Fibroblast of mammary gland (primary cell): ENCODE measurements around the gene WWOX.

ENCODE experiments used
- DNase-seq: peaks from one replicate; pipeline ENCODE4 v3.0.0-alpha.2; 2010; ENCODE audit warnings: low read depth
- H3K4me3 ChIP-seq: 2 replicates; pipeline ENCODE4 v1.5.1; 2011; ENCODE audit warnings: low read depth, mild to moderate bottlenecking, low read length, moderate library complexity; ENCODE audit not compliant: control insufficient read depth
- TF ChIP-seq, protein P1 (sequence below): conservative IDR thresholded peaks from 2 replicates; pipeline ENCODE4 v1.5.1; 2011; ENCODE audit warnings: low read depth, low read length, inconsistent platforms; ENCODE audit not compliant: control insufficient read depth, insufficient read depth

Gene WWOX

GRCh38 chr16:78216166-78216745 lies 116.8 kb downstream of the WWOX start:
- TF ChIP-seq, protein P1, sequence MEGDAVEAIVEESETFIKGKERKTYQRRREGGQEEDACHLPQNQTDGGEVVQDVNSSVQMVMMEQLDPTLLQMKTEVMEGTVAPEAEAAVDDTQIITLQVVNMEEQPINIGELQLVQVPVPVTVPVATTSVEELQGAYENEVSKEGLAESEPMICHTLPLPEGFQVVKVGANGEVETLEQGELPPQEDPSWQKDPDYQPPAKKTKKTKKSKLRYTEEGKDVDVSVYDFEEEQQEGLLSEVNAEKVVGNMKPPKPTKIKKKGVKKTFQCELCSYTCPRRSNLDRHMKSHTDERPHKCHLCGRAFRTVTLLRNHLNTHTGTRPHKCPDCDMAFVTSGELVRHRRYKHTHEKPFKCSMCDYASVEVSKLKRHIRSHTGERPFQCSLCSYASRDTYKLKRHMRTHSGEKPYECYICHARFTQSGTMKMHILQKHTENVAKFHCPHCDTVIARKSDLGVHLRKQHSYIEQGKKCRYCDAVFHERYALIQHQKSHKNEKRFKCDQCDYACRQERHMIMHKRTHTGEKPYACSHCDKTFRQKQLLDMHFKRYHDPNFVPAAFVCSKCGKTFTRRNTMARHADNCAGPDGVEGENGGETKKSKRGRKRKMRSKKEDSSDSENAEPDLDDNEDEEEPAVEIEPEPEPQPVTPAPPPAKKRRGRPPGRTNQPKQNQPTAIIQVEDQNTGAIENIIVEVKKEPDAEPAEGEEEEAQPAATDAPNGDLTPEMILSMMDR = no peak
- no peak overlapping the region for H3K4me3 ChIP-seq
- DNase-seq = no peak

- DNase-seq = no peak
- no peak overlapping the region for H3K4me3 ChIP-seq
- TF ChIP-seq, protein P1 = no peak
Observed at GRCh38 chr16:78217276-78217675, 117.8 kb downstream of the WWOX start.

GRCh38 chr16:78218279-78218678 lies 118.8 kb downstream of the WWOX start:
- TF ChIP-seq, protein P1 = no peak
- no peak for DNase-seq
- no peak overlapping the region for H3K4me3 ChIP-seq

- H3K4me3 ChIP-seq = no peak overlapping the region
- TF ChIP-seq, protein P1 = no peak
- no peak for DNase-seq
Observed at GRCh38 chr16:78218856-78219651, 119.6 kb downstream of the WWOX start.

DNA sequence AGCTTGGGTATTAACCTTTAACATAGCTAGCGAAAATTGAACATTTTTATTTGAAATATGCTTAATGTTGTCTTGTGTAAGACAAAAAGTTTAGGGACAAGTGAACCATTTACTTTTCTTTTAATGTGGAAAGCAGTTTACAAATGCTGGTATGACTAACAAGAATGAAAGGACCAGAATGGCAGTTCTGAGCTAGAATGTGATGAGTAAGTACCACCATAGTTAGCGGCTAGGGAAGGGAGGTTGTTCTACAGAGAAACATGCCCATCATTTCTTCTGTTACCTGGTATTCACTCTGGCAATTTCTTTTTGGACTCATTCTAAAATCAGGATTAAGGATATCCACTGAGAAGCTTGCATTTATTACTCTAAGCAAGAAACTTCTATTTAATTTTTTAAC lies 121.1 kb downstream of the WWOX start:
- H3K4me3 ChIP-seq = no peak overlapping the region
- DNase-seq = no peak
- TF ChIP-seq, protein P1 = no peak

GRCh38 chr16:78221892-78222291 lies 122.4 kb downstream of the WWOX start:
- no peak overlapping the region for H3K4me3 ChIP-seq
- no peak for DNase-seq
- TF ChIP-seq, protein P1 = no peak
